Cardiac septum (tissue), 1 donor: Measurements from ENCODE around the gene TGFB1. TPM values are rescaled to one million over a fixed set of nuclear protein-coding genes. Genes with fewer than 3 reads are reported as not detected.
A peak's percentile ranks its signal among the peaks of the same experiment; 100 is the strongest.
"Not testable (repeated sequence)": the region's sequence is repeated elsewhere in the genome, so short reads cannot be mapped to it uniquely, and the experiment has no call there.

Experiments
- DNase-seq: peaks from one replicate; pipeline ENCODE4 v3.0.0-alpha.2; 2020; ENCODE audit warnings: low spot score
- intact Hi-C: fragments of 100-400 bp; cut with DNase I; formaldehyde crosslinking; loops from one replicate; pipeline ENCODE4 v1.14.0; 2022
- long read RNA-seq: library from polyadenylated mRNA; unstranded; transcript quantifications from one replicate; pipeline ENCODE4 v2.0.0, GENCODE V29; 2021
- total RNA-seq: library from RNA; stranded (reverse); fragmentation: NEBNext Ultra II Directional; extraction: Animal tissue kit (Norgen Biotek cat#: 25700); gene quantifications from one replicate; pipeline ENCODE4 v1.2.1, GENCODE V29; 2021
- donor health status: DM: no; HTN: no; CAD: no.

The TGFB1 gene
- 26.4 TPM for total RNA-seq
- long read RNA-seq, transcript TGFB1-201 (7 exons, 2,769 nt) = major isoform, 42 of 67 reads
- long read RNA-seq, partial matches to known transcripts = 0 of 67 reads
- long read RNA-seq, other reads (novel, unspliced or antisense) = 25 of 67 reads

DNA sequence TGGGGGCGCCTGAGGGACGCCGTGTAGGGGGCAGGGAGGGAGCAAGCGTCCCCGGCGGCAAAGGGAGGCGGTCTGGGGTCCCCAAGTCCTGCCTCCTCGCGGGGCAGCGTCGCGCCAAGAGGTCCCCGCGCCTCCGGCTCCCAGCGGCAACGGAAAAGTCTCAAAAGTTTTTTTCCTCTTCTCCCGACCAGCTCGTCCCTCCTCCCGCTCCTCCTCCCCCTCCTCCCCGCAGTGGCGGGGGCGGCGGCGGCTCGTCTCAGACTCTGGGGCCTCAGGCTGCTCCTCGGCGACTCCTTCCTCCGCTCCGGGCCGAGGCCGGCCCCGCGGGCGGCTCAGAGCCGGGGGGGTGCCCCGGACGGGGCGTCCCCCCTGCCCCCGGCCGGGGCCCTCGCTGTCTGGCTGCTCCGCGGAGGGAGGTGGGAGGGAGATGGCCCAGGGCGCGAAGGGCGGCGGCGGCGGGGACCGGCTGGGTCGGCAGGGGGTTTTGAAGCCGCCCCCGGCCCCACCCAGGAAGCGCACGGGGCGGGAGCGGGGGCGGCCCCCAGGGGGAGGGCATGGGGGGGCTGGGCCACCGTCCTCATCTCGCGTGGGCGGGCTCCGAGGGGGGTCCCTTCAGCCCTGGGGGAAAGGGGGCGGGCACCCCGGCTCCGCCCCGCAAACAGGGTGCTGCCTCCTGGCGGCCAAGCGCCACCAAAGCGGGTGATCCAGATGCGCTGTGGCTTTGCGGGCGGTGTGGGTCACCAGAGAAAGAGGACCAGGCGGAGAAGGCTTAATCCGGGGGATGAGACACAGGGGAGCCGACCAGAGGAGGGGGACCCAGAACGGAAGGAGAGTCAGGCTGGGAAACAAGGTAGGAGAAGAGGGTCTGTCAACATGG, at the start of gene TGFB1:
TSS of gene TGFB1 (minus strand) at position 457 of the 877 bp plus-strand sequence. CDS start 878 bp downstream, outside the sequence.
- peak; percentile 97 for DNase-seq
- intact Hi-C loops = loop anchor here (2.0 to 5.0 kb wide), 3 partner anchors 27 to 91 kb away; partner anchors contain the start of gene CCDC97

GRCh38 chr19:41402010-41402409, 48.3 kb upstream of the TGFB1 start:
- no peak for DNase-seq
- intact Hi-C loops = no loop called here

DNA sequence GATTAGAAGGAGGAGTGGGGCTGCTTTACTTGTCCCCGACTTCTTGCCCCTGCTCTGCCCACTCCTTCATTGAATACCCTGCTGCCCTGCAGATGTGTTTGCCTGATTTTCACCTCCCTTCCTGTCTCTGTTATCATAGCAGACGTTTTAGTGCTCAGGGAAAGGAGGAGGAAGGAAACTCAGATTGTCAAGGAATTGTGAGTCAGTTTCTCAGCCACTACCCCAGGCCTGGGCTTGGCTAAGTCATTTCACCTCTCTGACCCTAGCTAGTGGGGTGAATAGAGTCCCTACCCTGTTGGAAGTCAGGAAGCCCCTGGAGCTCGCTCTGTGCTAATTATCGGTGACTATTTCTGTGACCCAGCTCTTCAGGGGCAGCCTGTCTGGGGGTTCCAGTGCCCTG, 47.8 kb upstream of the TGFB1 start:
- DNase-seq = no peak
- intact Hi-C loops = no loop called here

- DNase-seq = no peak
- intact Hi-C loops = loop anchor here (5.0 kb wide), 1 partner anchor 37 kb away; the partner anchor contains the start of gene B9D2
Measured at GRCh38 chr19:41399525-41399924, 45.8 kb upstream of the TGFB1 start.

GRCh38 chr19:41399091-41399490, 45.4 kb upstream of the TGFB1 start:
- DNase-seq = no peak
- intact Hi-C loops = loop anchor here (5.0 kb wide), 1 partner anchor 37 kb away; the partner anchor contains the start of gene B9D2

DNA sequence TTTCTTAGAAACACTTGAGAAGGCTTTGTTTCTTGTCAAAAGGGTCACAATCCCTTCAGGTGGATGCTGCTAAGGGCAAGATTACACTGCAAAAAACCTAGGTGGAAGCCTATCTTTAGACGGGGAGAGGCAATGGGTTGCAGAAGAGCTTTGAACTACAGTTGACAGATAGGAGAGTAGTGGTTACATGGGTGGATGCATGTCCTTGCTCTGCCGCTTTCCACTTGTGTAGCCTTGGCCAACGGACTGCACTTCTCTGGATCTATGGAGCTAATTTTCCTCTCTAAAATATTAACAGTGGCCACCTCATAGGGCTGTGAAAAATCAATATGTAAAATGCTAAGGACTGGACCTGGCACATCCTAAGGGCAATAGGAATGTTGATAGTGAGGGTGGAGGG, 44.9 kb upstream of the TGFB1 start:
- intact Hi-C loops = loop anchor here (5.0 kb wide), 1 partner anchor 36 kb away; the partner anchor contains the start of gene B9D2
- DNase-seq = no peak

GRCh38 chr19:41398050-41398418, 44.3 kb upstream of the TGFB1 start:
- intact Hi-C loops = loop anchor here (5.0 kb wide), 1 partner anchor 36 kb away; the partner anchor contains the start of gene B9D2
- DNase-seq = no peak

GRCh38 chr19:41397086-41398049, 43.6 kb upstream of the TGFB1 start, which contains the start of the genes BCKDHA and EXOSC5:
Gene BCKDHA, plus strand, starts transcription at chr19:41397818. Its CDS starts 10 bp downstream, at chr19:41397828.
Gene EXOSC5, minus strand, starts transcription at chr19:41397359. Its CDS starts 31 bp downstream, at chr19:41397328.
- intact Hi-C loops = loop anchor here (2.0 to 5.0 kb wide), 2 partner anchors 35 to 41 kb away; partner anchors contain the start of genes B9D2 and DMAC2
- peak; percentile 100 for DNase-seq

DNA sequence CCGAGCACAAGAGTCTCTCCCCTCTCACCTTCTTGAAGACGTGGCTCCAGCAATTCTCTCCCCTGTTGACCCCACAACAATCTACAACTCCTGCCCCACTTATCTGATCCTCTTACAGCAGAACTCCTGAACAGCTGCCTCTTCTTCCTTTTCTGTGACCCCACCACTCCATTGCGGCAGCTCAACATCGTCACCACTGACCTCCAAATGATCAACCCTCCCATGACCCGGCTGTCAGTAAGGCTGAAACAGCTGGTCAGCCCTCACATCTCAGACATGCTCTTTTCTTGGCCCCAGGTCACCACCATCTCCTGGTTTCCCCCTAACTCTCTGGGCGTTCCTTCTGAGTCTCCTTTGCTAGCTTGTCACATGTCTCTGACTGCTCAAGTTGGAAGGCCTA, 41.6 kb upstream of the TGFB1 start:
- intact Hi-C loops = loop anchor here (5.0 kb wide), 1 partner anchor 33 kb away; the partner anchor contains the start of gene B9D2
- DNase-seq = no peak

GRCh38 chr19:41392775-41393174, 39.1 kb upstream of the TGFB1 start:
- intact Hi-C loops = no loop called here
- no peak for DNase-seq

DNA sequence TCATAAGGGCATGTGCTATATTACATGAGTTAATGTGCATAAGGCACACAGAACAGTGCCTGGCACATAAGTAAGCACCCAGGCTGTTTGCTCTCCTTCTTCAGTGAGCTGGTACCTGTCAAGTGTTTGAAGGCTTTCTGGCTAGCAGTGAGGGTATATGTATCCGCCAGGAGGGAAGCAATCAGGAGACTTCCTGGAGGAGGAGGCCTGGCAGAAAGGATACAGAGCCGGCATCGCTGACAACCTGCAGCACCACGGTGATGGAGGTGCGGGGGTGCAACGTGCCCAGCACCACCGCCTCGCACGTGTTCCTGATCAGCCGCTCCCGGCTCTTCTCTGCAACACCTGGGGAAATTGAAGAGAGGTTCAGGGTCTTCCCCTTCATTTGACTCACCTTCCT, 37.9 kb upstream of the TGFB1 start:
- DNase-seq = no peak
- intact Hi-C loops = no loop called here

DNA sequence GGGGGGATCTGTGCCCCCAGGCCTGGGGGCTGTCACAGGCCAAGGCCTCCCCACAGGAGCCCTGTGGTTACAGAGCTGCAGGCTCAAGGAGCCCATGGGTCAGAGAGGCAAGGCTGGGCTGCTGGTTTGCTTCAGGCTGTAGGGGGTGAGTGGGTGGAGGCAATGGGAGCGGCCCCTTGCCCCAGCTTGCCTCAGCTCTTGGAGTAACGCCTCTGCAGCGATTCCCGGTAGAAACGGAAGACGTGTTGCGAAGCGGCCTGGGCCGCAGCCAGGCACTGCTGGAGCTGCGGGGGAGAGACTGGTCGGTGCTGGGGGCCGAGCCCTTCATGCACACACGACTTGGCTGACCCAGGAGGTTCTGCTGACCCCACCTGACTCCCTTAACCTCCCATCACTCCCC, 32.7 kb upstream of the TGFB1 start:
- intact Hi-C loops = no loop called here
- no peak for DNase-seq

DNA sequence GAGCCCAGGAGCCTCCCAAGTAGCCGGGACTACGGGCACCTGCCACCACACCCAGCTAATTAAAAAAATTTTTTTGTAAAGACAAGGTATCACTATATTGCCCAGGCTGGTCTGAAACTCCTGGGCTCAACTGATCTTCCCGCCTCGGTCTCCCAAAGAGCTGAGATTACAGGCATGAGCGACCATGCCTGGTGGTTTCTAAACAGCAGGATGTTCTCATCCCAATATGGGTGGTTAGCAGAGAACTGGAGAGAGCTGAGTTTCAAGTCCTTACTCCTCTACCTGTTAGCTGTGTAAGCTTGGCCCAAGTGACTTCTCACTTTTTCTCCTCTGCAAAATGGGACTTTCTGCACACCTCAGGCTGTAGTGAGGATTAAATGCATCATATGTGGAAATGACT, 30.6 kb upstream of the TGFB1 start:
- DNase-seq = no peak
- intact Hi-C loops = no loop called here

DNA sequence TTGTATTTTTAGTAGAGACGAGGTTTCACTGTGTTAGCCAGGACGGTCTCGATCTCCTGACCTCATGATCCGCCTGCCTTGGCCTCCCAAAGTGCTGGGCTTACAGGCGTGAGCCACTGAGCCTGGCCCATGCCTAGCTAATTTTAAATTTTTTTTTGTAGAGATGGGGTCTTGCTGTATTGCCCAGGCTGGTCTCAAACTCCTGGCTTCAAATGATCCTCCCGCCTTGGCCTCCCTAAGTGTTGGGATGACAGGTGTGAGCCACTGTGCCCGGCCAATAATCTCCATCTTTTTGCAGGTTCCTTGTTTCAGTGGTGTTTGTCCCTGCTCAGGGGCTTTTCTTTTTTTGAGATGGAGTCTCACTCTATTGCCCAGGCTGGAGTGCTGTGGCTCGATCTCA, 27.8 kb upstream of the TGFB1 start:
- intact Hi-C loops, DNase-seq: not testable (repeated sequence)

DNA sequence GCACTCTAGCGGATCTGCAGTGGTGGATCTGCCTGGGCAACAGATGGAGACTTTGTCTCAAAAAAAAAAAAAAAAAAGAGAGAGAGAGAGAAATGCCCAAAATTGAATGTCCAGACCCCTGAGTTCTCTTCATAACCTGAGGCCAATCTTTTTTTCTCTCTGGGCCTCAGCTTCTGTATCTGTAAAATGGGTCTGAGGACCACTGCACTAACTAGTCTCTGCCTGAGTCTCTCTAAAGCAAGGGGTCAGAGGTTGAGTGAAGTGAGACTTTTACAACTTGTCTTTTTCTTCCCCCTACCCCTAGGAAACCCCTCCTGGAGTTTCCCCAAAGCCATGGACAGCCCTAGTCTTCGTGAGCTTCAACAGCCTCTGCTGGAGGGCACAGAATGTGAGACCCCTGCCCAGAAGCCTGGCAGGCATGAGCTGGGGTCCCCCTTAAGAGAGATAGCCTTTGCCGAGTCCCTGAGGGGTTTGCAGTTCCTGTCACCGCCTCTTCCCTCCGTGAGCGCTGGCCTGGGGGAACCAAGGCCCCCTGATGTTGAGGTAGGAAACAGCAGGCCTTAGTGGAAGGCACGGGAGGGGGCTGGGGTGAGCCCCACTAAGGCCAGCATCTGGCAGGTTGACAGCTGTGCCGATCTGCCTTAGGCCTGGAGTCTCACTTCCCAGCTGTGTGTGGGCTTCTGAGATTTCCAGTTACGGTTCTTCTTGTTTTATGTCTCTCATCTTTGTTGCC, 24.4 kb upstream of the TGFB1 start:
- intact Hi-C loops = no loop called here
- DNase-seq = no peak

DNA sequence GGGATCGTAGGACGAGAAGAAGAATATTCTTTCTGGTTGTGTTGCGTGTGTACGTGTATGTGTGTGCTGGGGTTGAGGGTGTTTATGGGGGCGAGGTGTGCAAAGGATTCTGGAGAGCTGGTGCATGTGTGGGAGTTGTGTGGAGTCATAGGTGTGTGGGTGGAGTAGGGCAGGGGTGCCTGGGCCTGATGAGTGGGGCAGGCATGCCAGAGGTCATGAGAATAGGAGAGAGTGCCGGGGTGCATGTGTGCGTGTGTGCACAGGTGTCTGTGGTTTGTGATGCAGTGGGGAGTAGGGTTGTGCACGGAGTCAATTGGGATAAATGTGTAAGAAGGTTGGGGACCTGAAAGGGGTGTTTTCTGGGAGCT, 23.3 kb upstream of the TGFB1 start:
- intact Hi-C loops = no loop called here
- no peak for DNase-seq

GRCh38 chr19:41376241-41376997, 22.7 kb upstream of the TGFB1 start, which contains the start of gene TMEM91:
Gene TMEM91, plus strand, starts transcription at chr19:41376533. Its CDS starts 1,777 bp downstream, at chr19:41378310.
- peak; percentile 81 for DNase-seq
- intact Hi-C loops = no loop called here

DNA sequence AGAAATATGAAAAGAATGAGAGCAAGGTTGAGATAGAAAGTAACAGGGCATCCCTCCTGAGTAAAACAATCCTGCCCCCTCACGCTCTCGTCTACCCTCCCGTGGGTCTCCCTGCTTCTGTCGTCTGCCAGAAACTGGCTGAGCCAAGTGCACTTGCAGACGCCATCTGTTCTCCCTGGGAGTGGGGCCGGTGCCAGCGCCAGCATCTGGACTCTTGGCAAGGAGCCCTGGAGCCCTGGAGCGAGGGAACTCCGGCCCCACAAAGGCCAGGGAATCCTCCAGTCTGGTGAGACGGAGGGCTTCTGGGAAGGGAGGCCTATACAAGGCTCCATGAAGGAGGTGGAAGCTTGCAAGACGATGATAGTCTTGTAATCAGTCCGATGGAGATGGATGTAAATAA, 20.3 kb upstream of the TGFB1 start:
- DNase-seq = no peak
- intact Hi-C loops = no loop called here
